GM18520 (cell line): Measurements from ENCODE around the gene TEX10.
"Not testable (repeated sequence)": the region's sequence is repeated elsewhere in the genome, so short reads cannot be mapped to it uniquely, and the experiment has no call there.

Source experiments
- ATAC-seq: cut with Tn5 transposase; IDR thresholded peaks from one replicate; pipeline ENCODE4 v1.9.1; 2021; ENCODE audit not compliant: unreplicated experiment

The TEX10 gene

DNA sequence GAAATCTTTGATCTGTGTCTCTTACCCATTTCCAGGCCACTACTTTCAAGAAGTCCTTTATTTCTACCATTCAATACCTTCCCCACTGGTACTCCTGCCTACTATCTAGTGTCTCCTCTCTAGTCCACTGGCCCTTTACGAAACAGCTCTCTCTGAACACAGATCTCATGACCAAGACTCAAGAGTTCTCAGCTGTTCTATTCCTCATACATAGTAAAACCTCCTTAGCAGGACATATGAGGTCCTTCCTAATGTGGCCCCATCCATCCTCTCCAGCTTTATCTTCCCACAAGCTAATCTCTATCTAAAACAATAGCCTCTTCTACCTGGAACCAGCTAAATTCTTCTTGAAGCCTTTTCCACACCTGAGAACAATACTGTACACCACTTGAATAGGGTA lies 2.6 kb downstream of the TEX10 start:
- no peak for ATAC-seq

DNA sequence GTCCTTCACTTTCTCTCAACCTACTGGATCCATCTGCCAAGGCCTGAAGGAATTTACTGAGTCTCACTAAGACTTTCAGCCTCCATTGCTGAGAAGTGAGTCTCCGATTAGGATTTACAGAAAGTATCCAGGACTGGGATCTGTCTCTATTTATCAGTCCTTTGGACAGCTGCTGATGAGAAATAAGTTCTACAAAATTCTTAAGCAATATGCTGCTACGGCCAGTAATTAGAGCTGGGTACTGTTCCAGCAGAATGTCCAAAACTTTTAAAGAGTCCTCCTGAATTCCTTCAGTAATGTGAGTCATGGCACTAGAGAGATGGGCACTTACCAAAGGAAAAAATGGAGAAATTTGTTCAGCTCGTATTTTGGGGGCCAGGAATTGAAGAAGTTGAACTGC lies 5.9 kb downstream of the TEX10 start:
- no peak for ATAC-seq

DNA sequence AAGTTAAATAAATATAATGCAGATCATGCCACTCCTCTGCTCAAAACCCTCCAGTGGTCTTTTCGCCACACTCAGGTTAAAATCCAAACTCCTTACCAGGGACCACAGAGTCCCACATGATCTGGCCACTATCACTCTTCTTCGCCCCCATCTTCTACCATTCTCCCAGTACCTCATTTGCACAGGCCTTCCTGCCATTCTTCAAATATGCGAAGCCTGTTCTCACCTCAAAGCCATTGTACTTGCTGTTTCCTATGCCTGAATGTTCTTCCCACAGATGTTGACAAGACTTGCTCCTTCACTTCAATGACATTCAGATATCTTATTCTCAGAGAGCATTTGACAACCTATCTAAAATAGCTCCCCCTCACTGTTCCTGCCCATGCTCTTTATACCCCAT lies 10.9 kb downstream of the TEX10 start:
- ATAC-seq, result no peak

DNA sequence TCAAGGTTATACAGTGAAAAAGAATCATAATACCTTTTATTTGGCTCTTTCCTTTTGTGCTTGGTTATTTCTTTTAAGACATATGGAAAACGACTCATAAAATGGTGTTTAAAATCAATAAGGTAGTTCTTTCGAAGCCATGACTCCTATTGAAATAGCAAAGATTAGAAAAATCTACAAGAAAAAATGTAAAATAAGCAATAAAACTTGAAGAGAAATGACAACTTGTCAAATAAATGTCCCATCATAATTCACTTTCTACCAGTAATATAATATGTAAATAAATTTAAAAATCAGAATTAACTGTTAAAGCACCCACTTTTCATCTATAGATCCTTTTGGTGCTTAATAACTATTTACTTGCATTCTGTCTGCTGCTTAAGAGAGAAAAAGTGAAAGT lies 12.5 kb downstream of the TEX10 start:
- no peak for ATAC-seq

DNA sequence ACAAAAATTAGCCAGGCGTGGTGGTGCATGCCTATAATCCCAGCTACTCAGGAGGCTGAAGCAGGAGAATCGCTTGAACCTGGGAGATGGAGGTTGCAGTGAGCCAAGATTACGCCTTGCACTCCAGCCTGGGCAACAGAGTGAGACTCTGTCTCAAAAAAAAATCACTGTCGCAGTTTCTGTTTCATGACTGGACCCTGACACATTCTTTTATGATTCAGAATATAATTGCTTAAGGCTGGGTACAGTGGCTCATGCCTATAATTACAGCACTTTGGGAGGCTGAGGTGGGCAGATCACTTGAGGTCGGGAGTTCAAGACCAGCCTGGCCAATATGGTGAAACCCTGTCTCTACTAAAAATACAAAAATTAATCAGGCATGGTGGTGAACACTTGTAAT lies 14.0 kb downstream of the TEX10 start:
- not testable (repeated sequence) for ATAC-seq

DNA sequence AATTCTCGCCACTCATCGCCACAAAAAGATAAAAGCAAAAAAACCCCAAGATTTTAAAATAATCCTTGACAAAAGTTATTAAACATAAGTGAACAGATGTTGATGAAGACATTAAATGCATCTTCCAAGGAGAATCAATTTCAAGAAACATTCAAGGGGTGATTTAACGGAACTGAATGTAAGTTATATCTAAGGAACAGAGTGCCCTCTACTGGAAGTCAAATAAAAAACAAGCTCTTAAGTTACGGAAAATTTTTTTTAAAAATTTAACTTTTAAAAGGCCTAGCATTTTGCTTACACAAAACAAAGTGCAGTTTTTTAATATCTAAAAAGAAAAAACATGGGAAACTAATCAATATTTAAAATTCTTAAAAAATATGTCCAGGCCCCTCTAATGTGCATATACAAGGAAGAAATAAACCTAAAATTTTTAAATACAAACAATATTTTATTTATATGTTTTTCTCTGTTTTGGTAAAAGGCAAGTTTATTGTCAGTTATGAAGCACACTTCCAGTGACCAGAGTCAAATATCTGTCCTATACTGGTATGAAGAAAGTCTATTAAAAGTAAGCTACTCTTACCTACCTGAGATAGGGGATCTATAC lies 28.0 kb downstream of the TEX10 start:
- no peak for ATAC-seq

DNA sequence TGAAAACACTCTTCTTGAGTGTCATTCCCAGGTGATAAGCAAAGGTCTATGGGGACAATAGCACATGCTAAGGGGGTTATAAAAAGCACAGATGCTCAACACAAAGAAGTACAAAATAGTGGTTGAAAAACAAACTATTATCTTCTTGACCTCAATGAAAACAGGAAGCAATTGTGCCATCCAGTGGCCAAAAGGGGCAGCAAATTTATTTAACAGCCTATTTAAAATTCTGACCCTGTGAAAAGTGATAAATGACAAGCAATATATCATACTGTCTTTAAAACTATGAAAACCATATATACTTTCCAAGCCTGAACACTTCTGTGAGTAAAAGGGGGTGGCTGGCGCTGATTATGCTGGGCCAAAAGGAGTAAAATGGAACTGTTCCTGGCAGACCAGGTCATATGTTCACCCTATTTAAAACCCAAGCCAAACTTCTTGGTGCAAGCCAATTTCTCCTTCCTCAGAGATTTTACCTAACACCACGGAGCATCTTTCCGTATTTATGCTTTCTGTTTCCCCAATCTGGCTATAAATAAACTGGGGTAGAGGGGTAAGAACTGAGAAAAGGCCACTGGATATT lies 29.7 kb downstream of the TEX10 start:
- ATAC-seq, result no peak

DNA sequence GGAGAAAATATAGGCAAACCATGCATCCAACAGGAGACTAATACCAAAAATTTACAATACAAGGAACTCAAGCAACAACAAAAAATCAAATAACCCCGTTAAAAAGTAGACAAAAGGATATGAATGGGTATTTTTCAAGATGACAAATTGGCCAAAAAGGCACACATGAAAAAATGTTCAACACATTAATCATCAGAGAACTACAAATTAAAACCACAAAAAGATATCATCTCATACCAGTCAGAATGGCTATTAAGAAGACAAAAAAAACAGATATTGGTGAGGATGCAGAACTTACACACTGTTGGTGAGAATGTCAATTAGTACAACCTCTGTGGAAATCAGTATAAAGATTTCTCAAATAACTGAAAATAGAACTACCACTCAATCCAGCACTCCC lies 35.0 kb downstream of the TEX10 start:
- ATAC-seq, result no peak

DNA sequence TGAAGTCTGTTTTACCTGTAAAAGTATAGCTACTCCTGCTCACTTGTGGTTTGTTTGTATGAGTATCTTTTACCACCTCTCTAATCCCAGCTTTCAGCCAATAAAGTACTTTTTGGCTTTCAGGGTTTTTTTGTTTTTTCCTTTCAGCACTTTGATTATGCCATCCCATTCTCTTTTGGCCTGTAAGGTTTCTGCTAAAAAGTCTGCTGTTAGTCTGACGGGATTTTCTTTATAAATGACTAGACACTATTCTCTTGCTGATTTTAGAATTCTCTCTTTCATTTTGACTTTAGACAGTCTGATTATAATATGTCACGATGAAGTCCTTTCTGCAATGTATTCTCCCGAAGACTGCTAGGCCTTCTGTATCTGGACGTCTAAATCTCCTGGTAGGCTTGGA lies 37.2 kb downstream of the TEX10 start:
- ATAC-seq, result no peak

DNA sequence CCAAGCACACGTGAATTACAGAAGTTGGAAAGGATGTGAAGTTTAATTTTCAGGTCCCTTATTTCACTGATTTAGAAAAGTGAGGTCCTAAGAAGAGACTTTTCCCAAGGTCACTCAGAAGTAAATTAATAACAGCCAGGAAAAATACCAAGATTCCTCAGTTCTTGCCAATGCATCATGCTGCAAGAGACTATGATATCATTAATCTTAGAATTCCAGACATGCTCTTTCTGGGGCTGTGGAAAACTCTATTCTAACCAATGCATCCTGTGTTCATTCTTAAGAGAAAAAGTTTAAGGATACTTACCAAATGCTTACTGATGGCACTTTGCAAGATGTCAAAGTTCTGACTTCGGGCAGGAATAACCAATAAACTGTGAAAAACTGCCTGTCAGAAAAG lies 42.8 kb downstream of the TEX10 start:
- no peak for ATAC-seq

DNA sequence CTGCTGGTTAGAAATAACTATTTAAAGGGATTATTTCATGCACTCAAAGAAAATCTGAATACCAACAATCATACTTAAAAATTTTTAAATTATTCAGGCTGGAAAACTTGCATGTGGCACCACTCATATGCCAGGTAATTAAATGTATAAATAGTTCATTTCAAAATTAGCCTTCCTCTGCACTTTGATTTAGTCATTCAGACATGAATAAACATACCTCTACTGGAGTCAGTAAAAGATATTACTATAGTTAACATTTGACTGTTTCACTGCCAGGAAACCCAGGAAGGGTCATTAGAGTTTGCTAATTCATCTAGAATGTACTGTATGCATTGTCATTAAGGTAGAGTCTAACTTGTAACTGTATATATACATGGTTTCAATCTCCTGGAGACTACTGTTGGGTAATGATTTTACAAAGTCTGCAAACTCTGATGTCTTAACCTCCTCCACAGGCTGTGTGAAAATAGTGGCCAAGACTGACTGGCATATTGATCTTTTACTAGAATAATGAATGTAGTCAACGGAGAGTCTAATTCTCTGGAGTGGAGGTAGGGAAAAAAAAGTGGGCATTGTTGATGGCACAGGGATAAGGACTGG lies 43.7 kb downstream of the TEX10 start:
- no peak for ATAC-seq

DNA sequence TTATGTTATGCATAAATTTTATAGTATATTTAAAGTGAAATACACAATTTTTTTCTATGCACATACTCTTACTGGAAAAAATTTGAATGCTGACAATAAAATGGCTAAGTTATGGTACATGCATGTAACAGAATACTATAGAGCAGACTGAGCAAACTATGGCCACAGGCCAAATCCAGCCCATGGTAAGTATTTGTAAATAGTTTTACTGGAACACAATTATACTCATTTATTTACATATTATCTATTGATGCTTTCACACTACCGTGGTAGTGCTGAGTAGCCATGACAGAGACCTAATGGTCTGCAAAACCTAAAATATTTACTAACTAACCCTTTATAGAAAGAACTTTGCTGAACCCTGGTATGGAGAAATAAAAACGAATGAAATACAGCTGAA lies 45.7 kb downstream of the TEX10 start:
- no peak for ATAC-seq

DNA sequence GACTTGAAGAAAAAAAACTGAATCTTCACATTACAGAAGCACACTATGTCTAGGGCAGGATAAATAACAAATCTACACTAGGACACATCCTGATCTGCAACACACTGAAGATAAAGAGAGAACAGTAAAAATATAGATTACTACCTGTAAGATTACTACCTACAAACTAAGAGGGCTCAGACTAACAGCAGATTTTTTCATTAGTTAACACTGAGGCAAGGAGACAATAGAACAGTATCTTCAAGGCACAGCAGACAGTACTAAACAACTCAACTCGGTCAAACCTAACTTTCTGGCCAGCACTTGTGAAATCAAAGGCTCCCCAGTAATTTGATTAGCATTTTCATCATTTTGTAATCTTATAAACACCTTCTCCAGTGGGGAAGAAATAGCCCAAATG lies 46.5 kb downstream of the TEX10 start:
- ATAC-seq, result no peak

DNA sequence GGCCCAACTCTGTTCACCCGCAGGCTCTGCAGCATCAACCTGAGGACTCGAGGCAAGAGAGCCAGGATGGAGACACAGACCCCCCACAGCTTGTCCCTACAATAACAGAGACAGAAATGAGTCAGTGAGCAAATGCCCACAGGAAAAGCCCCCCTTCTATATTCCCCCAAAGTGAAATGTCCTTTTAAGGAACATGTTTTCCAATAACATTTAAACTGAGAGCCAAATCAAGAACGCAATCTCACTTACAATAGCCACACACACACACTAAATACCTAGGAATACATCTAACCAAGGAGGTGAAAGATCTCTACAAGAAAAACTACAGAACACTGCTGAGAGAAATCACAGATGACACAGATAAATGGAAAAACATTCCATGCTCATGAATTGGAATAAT lies 49.0 kb downstream of the TEX10 start:
- no peak for ATAC-seq

DNA sequence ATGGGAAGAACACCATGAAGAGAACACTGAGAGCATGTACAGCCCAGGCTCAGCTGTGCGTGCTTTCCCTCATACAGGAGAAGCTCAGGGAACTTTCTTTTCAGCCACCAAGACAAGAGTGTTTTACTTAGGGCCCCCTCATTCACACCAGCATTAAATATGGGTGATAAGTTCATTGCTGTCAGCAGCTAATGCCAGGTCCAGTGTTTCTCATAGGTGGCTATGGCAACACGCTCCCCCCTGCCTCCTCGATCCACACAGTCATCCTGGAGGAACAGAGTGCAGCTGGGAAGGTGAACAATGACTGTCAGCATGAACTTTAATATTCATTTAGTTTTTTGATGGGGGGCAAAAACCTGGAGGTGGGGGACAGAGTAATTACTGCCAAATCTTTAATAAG lies 54.4 kb downstream of the TEX10 start:
- ATAC-seq, result no peak

DNA sequence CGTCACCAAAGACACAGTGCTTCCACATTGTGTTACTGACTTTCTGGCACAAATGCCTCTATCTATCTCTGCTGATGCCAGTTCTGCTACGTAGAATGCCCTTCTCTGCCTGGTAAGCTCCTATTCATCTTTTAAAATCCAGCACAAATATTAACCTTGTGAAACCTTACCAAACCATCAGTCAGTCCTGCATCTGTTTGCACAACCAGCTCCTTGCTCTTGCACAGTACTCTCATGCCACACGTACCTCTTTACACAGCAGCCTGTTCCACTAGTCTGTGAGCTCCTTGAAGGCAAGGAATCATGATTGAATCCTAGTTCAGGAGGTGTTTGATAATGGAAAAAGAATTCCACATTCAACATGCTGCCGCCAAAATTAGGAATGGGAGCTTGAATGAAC lies 56.3 kb downstream of the TEX10 start:
- no peak for ATAC-seq

DNA sequence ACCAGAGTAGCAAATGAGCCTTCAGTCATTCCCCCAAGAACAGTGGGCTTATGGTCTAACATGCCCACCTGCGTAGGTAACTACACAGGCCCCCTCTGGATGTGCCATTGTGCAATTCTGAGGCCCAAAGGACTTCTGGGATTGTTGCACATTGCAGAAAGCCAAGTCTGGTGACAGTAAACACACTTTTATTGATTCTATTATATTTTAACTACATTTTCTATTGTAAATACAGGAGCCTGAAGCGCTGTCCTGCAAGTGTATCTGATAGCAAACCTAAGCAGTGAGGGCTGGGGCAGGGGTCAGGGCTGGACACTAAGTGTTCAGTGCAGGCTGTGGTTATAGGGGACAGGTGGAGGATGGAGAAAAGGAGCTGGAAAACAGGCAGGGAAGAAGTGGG lies 57.5 kb downstream of the TEX10 start:
- no peak for ATAC-seq

DNA sequence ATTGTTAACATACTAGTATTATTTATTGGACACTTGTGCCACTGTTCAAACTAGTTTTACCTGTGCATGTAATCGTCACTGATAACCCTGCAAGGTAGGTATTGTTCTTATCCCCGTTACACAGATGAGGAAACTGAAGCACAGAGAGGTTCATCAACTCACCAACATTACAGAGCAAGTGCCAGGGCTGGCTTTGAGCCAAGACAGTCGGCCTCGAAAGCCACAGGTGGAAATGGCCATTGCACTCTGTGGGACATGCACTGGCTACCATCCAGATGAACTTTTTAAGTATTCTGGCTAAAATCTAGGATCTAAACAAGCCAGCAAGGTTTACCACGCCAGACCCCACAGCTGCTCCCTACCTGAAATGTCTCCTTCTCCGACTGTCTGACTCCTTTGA lies 57.9 kb downstream of the TEX10 start:
- ATAC-seq, result no peak

DNA sequence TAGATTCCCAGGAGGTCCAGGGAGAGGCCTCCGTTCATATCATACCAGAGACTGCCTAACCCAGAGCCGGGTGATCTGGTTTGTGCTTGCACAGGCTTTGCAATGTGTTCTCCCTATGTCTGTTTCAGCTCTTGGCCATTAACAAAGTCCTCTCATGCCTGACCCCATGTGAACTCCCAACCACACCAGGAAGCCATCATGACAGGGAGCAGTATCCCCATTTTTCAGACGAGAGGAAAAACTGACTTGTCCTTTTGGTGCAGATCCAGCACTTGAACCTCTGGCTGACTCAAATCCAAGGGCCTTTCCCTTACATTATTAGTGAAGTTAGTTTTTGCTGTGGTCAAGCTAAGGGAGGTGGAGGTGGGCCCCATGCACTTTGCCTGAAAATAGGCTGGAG lies 58.4 kb downstream of the TEX10 start:
- no peak for ATAC-seq

DNA sequence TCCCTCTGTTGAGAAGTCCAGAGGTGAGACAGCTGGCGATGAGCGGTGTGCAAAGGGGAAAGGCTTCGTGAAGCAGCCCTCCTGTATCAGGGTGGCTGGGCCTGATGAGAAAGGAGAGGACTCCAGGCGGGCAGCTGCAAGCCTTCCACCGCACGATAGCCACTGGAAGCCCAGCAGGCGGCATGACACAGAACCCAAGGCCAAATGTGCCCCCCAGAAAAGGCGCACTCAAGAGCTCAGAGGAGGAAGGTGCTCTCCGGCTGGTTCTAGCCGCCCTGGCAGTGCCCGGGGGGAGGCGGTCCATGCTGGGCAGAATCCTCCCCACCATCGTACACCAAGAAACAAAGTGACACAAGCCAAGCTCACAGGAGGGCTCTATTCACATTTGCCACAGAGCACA lies 60.3 kb downstream of the TEX10 start:
- ATAC-seq, result no peak

DNA sequence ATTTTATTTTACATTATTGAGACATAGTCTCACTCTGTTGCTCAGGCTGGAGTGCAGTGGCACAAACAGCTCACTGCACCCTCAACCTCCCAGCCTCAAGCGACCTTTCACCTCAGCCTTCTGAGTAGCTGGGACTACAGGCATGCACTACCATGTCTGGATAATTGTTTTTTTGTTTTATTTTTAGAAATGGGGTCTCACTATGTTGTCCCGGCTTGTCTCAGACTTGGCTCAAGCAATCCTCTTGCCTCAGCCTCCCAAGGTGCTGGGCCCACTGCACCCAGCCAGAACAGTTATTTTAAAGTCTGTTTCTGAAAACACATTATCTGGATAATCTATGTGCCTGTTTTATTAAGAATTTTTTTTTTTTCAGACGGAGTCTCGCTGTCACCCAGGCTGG lies 62.0 kb downstream of the TEX10 start:
- ATAC-seq, result no peak

DNA sequence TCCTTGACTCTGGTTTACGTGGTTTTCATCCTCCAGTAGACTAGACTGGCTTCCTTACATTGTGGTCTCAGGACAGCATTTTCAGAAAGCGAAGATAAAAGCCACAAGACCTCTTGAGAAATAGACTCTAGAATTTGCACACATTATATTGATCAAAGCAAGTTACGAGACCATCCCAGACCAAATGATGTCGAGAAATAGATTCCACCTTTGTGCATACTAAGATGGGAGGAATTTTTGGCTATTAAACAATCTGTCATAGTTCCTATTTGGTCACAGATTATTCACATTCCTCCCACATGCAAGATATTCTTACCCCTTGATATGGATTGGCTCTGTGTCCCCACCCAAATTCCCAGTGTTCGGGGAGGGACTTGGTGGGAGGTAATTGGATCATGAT lies 65.6 kb downstream of the TEX10 start:
- ATAC-seq, result no peak

DNA sequence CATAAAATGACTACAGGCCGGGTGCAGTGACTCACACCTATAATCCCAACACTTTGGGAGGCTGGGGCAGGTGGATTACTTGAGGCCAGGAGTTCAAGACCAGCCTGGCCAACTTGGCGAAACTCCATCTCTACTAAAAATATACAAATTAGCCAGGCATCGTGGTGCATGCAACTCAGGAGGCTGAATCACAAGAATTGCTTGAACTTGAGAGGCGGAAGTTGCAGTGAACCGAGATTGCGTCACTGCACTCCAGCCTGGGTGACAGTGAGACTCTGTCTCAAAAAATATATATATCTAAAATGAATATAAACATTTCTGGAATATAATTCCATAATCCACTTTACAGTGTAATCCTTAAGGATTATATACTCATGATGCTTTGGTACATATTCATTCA lies 66.5 kb downstream of the TEX10 start:
- ATAC-seq, result no peak
